Measurements from ENCODE around the gene SRL.
A peak's percentile ranks its signal among the peaks of the same experiment; 100 is the strongest.
"Not testable (repeated sequence)": the region's sequence is repeated elsewhere in the genome, so short reads cannot be mapped to it uniquely, and the experiment has no call there.

Gene SRL

GRCh38 chr16:4261557-4262172 lies 19.8 kb upstream of the SRL start:
- no peak for DNase-seq (ENCODE audit: low read depth, low spot score)

GRCh38 chr16:4260360-4260759 lies 18.5 kb upstream of the SRL start:
- DNase-seq (ENCODE audit: low read depth, low spot score), result no peak

DNA sequence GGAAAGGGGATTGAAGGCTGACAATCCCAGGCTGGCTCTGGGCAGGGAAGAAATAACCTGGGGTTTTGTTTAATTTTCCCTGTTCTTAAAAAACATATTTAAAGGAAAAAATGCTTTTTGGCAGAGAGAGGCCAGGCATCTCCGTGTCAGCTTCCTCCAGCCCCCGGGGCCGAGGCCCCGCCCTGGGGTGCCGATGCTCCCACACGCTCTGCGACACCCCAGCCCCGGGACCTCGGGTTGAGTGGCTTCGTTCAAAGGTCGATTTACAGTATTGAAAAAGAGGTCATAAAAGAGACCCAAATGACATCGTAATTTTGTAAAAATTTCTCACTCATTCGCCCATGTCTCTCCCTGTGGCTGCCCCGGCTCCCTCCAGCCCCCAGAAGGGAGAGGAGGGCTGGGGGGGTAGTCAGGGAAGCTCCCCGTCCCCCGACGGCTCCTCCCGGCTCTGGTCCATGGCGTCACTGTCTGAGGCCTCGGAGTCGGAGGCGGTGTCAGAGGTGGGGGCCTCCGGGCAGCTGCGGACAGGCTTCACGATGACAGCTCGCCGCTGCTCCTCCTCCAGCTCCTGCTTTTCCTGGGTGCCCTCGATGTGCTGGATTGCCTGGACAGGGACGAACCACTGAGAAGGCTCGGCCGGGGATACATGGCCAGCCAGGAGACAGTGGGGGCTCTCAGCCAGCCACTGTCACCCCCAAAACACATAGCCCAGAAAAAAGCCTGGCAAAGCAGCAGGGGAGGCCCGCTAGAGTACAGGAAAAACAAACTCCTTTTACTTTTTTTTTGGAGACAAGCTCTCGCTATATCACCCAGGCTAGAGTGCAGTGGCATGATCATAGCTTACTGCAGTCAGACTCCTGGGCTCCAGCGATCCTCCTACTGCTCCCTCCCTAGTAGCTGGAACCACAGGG lies 16.0 kb upstream of the SRL start:
- no peak for DNase-seq (ENCODE audit: low read depth, low spot score)

GRCh38 chr16:4253394-4254150 lies 11.7 kb upstream of the SRL start:
- peak; percentile 98 for DNase-seq (ENCODE audit: low read depth, low spot score)

DNA sequence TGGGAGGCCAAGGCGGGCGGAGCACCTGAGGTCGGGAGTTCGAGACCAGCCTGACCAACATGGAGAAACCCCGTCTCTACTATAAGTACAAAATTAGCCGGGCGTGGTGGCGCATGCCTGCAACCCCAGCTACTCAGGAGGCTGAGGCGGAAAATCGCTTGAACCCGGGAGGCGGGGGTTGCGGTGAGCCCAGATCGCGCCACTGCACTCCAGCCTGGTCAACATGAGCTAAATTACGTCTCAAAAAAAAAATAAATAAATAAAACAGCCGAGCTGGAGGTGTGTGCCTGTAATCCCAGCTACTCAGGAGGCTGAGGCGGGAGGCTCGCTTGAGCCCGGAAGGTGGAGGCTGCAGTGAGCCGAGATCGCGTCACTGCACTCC lies 11.1 kb upstream of the SRL start:
- not testable (repeated sequence) for DNase-seq (ENCODE audit: low read depth, low spot score)

- no peak for DNase-seq (ENCODE audit: low read depth, low spot score)
These were observed 7.8 kb upstream of the SRL start for GRCh38 chr16:4249530-4250308.

GRCh38 chr16:4247460-4247784 lies 5.5 kb upstream of the SRL start:
- no peak for DNase-seq (ENCODE audit: low read depth, low spot score)

DNA sequence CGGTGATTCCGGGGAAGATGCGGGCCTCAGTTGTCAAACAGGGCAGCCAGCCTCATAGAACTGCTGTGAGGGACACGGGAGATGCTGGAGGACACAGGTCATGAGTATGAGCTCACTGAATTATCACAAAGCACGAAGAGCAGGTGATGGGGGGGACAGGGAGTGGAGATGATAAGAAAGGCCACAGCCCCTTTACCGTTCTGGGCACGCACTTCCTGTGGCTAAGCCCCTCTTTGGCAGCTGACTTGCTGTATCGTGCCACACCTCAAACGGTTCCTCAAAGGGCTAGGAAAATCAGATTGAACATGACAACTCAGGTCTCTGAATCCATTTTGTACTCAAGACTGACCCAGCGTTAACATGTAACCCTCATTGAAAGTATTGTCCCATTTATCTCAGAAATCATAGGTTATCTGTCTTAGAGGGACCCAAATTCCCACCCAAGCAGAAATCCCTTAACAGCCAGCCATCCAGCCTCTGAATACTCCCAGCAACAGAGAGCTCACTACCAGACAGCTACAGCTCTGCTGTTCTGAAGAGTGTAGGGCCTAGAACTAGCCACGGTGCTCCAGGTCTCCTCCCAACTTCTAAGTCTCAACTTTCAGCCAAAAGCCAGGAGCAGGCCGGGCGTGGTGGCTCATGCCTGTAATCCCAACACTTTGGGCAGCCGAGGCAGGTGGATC lies 5.0 kb upstream of the SRL start:
- no peak for DNase-seq (ENCODE audit: low read depth, low spot score)

- DNase-seq (ENCODE audit: low read depth, low spot score), result no peak
These were observed 3.4 kb upstream of the SRL start for GRCh38 chr16:4245077-4245791.

- no peak for DNase-seq (ENCODE audit: low read depth, low spot score)
These were observed 2.6 kb upstream of the SRL start for GRCh38 chr16:4244254-4245076.

GRCh38 chr16:4241258-4241927 lies 487 bp downstream of the SRL start:
- DNase-seq (ENCODE audit: low read depth, low spot score), result no peak

DNA sequence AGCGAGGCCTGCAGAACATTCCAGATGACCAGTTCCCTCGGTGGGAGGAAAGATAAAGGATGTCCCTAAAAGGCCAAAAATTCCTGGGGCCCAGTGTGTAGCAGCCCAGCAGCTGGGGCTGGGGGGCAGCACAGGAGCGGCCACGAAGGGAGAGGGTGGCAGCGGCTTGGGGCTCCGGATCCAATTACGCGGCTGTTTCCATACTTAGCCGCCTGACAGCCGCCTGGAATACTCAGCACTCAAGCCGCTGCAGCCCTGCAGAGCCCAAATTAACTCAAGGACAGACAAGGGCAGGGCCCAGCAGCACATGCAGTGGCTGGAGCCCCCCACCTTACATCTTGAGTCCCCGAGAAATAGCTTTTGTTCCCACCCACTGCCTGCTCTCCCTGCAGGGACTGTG lies 1.3 kb downstream of the SRL start:
- DNase-seq (ENCODE audit: low read depth, low spot score), result no peak

GRCh38 chr16:4239682-4240175 lies 2.2 kb downstream of the SRL start:
- DNase-seq (ENCODE audit: low read depth, low spot score), result no peak

GRCh38 chr16:4239020-4239419 lies 2.9 kb downstream of the SRL start:
- DNase-seq (ENCODE audit: low read depth, low spot score), result no peak

GRCh38 chr16:4233431-4233830 lies 8.4 kb downstream of the SRL start:
- DNase-seq (ENCODE audit: low read depth, low spot score), result no peak

- DNase-seq (ENCODE audit: low read depth, low spot score), result no peak
These were observed 9.1 kb downstream of the SRL start for GRCh38 chr16:4232541-4233386.

DNA sequence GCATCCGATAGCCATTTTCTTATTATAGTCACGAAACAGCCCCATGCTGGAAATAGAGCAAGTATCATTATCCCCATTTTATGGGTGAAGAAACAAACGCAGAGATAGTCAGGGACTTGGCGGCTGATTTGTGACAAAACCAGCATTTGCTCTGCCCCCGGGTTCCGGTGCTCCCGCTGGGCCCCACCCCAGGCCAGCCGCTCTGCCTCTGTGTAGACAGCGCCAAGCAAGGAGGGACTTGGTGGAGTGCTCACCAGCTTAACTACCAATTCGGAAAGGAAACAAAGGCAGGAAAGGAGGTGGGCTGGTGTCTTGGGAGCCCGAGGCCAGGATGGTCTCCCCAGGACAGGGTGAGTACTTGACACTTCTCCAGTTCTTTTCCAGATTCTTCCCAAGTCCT lies 10.0 kb downstream of the SRL start:
- DNase-seq (ENCODE audit: low read depth, low spot score), result no peak

DNA sequence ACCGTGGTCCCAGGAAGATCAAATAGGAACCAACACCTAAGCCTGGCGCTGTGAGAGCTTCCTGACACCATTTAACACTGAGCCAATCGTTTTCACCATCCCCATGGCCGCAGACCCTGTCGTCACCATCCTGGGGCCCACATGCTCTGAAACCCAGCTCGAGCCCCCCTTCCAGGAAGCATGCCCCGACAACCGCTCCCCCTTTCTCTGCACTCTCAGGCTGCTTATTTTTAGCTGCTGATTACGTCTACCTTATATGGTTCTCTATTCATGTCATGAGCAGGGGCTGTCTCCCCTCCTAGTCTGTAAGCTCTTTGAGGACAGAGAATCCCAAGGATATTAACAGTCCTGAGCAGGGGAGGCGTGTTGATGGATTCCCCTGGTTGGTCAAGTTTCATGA lies 10.5 kb downstream of the SRL start:
- no peak for DNase-seq (ENCODE audit: low read depth, low spot score)
